Suprapubic skin (tissue), 4 donors: ENCODE data around the gene ABHD17B.

Source experiments
- CTCF ChIP-seq, 2 donors: fragments of 200-600 bp in 1 of 2; fragments of 450-650 bp in 1 of 2; sonication (generic) in 1 of 2; IDR thresholded peaks; one replicate each; pipeline ENCODE4 v1.5.1; 2016 to 2019; ENCODE audit warnings: antibody characterized with exemption in 2 of 2, mild to moderate bottlenecking in 1 of 2, moderate library complexity in 1 of 2
- EP300 ChIP-seq: sonication (generic); formaldehyde crosslinking; IDR thresholded peaks from one replicate; pipeline ENCODE4 v1.6.1; 2017; ENCODE audit warnings: antibody characterized with exemption
- POLR2A ChIP-seq, 2 donors: fragments of 450-650 bp; IDR thresholded peaks; one replicate each; pipeline ENCODE4 v1.6.1; 2017; ENCODE audit warnings: antibody characterized with exemption in 2 of 2, mild to moderate bottlenecking in 2 of 2, moderate library complexity in 2 of 2
- POLR2AphosphoS5 ChIP-seq, 3 donors: sonication (generic); formaldehyde crosslinking; IDR thresholded peaks; one replicate each; pipeline ENCODE4 v1.6.1; 2017; ENCODE audit warnings: antibody characterized with exemption in 3 of 3

GRCh38 chr9:71822456-71822855, 88.5 kb downstream of the ABHD17B start:
- TF ChIP-seq EP300 (no peak), CTCF (IDR thresholded peaks at IDR 0.05) (no peak), POLR2A (IDR thresholded peaks at IDR 0.05) (no peak), POLR2AphosphoS5 (IDR thresholded peaks at IDR 0.05) (no peak)
